ENCODE data around the gene SKP2. TPM values are rescaled to one million over a fixed set of nuclear protein-coding genes. Genes with fewer than 3 reads are reported as not detected.

The SKP2 gene
- total RNA-seq, 1 donor from 2014 or later, result 41.3 TPM

DNA sequence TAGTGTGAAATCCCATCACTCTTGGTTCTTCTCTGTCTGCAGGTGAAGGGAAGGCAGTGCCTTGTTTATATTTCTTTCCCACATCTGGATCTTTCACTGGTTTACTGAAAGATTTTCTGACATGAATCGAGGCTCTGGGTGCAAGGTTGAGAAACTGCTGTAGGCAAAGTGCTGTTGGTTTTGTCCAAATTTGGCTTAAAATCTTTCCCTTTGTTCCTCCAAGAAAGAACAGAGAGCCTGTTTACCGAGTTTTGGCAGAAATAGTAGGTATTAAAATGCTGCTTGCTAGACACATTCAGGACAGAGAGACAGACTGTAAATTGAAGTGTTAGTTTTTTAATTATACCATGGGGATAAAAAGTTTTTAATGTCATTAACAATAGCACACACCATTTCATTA, 21.5 kb downstream of the SKP2 start:
- TF ChIP-seq, protein P1, sequence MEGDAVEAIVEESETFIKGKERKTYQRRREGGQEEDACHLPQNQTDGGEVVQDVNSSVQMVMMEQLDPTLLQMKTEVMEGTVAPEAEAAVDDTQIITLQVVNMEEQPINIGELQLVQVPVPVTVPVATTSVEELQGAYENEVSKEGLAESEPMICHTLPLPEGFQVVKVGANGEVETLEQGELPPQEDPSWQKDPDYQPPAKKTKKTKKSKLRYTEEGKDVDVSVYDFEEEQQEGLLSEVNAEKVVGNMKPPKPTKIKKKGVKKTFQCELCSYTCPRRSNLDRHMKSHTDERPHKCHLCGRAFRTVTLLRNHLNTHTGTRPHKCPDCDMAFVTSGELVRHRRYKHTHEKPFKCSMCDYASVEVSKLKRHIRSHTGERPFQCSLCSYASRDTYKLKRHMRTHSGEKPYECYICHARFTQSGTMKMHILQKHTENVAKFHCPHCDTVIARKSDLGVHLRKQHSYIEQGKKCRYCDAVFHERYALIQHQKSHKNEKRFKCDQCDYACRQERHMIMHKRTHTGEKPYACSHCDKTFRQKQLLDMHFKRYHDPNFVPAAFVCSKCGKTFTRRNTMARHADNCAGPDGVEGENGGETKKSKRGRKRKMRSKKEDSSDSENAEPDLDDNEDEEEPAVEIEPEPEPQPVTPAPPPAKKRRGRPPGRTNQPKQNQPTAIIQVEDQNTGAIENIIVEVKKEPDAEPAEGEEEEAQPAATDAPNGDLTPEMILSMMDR (IDR thresholded peaks at IDR 0.05; ENCODE audit: unreplicated experiment), result no peak
- H3K4me3 Mint-ChIP-seq (ENCODE audit: unreplicated experiment), result no peak overlapping the region
- no peaks in the 10 kb centered on the region for H3K9me3 Mint-ChIP-seq (ENCODE audit: unreplicated experiment)
- DNase-seq (ENCODE audit: low spot score), result no peak
- no peak overlapping the region for H3K27ac Mint-ChIP-seq (ENCODE audit: unreplicated experiment)
- H3K4me1 Mint-ChIP-seq (ENCODE audit: unreplicated experiment), result peaks cover 4% of the 10 kb centered on the region
- H3K27me3 Mint-ChIP-seq (ENCODE audit: unreplicated experiment), result no peaks in the 10 kb centered on the region
- no peaks in the 10 kb centered on the region for H3K36me3 Mint-ChIP-seq (ENCODE audit: low read depth, unreplicated experiment)

GRCh38 chr5:36174119-36174518, 22.2 kb downstream of the SKP2 start:
- no peak overlapping the region for H3K4me3 Mint-ChIP-seq (ENCODE audit: unreplicated experiment)
- DNase-seq (ENCODE audit: low spot score), result no peak
- H3K36me3 Mint-ChIP-seq (ENCODE audit: low read depth, unreplicated experiment), result no peaks in the 10 kb centered on the region
- peaks cover 4% of the 10 kb centered on the region for H3K4me1 Mint-ChIP-seq (ENCODE audit: unreplicated experiment)
- TF ChIP-seq, protein P1 (IDR thresholded peaks at IDR 0.05; ENCODE audit: unreplicated experiment), result no peak
- H3K27me3 Mint-ChIP-seq (ENCODE audit: unreplicated experiment), result no peaks in the 10 kb centered on the region
- no peaks in the 10 kb centered on the region for H3K9me3 Mint-ChIP-seq (ENCODE audit: unreplicated experiment)
- no peak overlapping the region for H3K27ac Mint-ChIP-seq (ENCODE audit: unreplicated experiment)

- H3K27me3 Mint-ChIP-seq (ENCODE audit: unreplicated experiment), result no peaks in the 10 kb centered on the region
- DNase-seq (ENCODE audit: low spot score), result no peak
- no peaks in the 10 kb centered on the region for H3K9me3 Mint-ChIP-seq (ENCODE audit: unreplicated experiment)
- no peak overlapping the region for H3K4me3 Mint-ChIP-seq (ENCODE audit: unreplicated experiment)
- H3K27ac Mint-ChIP-seq (ENCODE audit: unreplicated experiment), result no peak overlapping the region
- H3K4me1 Mint-ChIP-seq (ENCODE audit: unreplicated experiment), result peaks cover 4% of the 10 kb centered on the region
- H3K36me3 Mint-ChIP-seq (ENCODE audit: low read depth, unreplicated experiment), result no peaks in the 10 kb centered on the region
- TF ChIP-seq, protein P1 (IDR thresholded peaks at IDR 0.05; ENCODE audit: unreplicated experiment), result no peak
These were observed 23.1 kb downstream of the SKP2 start for GRCh38 chr5:36175043-36175442.

DNA sequence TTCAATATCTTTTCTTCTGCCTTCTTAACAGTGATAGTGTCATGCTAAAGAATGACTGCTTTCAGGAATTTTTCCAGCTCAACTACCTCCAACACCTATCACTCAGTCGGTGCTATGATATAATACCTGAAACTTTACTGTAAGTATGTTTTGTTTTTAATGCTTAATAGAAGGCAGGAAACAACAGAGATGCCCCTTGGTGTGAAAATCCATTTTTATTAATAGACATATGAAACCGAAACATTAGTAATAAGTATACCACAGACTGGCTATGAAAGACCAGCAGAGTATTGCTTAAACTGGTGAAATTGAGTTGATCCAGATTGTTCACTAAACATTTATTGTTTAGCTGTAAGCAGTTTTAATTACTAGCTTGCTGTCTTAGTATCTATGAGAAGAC, 25.2 kb downstream of the SKP2 start:
- Mint-ChIP-seq H3K9me3 (ENCODE audit: unreplicated experiment) (no peaks in the 10 kb centered on the region), H3K4me3 (ENCODE audit: unreplicated experiment) (no peak overlapping the region), H3K27me3 (ENCODE audit: unreplicated experiment) (no peaks in the 10 kb centered on the region), H3K4me1 (ENCODE audit: unreplicated experiment) (peaks cover 4% of the 10 kb centered on the region), H3K27ac (ENCODE audit: unreplicated experiment) (no peak overlapping the region), H3K36me3 (ENCODE audit: low read depth, unreplicated experiment) (no peaks in the 10 kb centered on the region)
- DNase-seq (ENCODE audit: low spot score), result no peak
- TF ChIP-seq, protein P1 (IDR thresholded peaks at IDR 0.05; ENCODE audit: unreplicated experiment), result no peak

DNA sequence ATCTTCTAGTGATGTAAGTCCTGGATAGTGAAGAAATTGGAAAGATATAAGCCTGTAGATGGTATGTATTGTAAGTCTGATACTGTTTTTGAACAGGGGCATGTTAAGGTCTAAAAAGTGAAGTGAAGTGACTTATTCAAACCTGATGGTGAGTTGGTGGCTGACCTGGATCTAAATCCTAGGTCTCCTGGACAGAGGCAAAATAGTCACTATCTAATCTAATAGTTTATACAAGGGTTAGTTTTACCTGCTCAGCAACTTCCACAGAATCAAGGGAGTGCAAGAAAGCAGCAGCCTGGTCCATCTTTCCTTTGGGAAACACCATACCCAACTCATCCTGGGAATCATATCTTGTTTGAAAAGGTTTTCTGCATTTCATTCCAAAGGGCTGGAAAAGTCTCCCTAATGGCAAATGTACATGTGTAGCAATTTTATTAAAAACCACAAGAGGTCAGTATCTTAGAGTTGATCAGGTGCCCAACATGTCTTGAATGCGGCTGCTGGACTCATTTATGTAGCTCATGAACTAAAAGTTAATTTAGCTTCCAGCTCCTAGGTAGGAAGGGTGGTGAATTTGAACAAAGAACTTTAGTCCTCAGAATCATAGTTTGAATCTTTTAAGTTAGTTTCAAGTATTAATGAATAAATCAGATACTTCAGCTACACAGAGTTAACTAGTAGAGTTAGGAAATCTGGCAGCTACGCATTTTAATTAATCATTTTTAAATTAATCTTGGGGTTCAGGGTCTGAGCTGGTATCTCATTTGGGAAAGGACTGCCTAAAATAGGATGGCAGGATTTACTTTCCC, 26.0 kb downstream of the SKP2 start:
- H3K27me3 Mint-ChIP-seq (ENCODE audit: unreplicated experiment), result no peaks in the 10 kb centered on the region
- TF ChIP-seq, protein P1 (IDR thresholded peaks at IDR 0.05; ENCODE audit: unreplicated experiment), result peak; percentile 46
- no peaks in the 10 kb centered on the region for H3K9me3 Mint-ChIP-seq (ENCODE audit: unreplicated experiment)
- no peak for DNase-seq (ENCODE audit: low spot score)
- no peak overlapping the region for H3K27ac Mint-ChIP-seq (ENCODE audit: unreplicated experiment)
- H3K4me1 Mint-ChIP-seq (ENCODE audit: unreplicated experiment), result peaks cover 4% of the 10 kb centered on the region
- no peak overlapping the region for H3K4me3 Mint-ChIP-seq (ENCODE audit: unreplicated experiment)
- H3K36me3 Mint-ChIP-seq (ENCODE audit: low read depth, unreplicated experiment), result no peaks in the 10 kb centered on the region

Measured in endothelial cell (in vitro differentiated cells).